ENCODE data around the gene RPS8. TPM values are rescaled to one million over a fixed set of nuclear protein-coding genes. Genes with fewer than 3 reads are reported as not detected.

Gene RPS8
- 1,523 to 1,715 TPM (median 1,655 TPM) in 5 replicates for total RNA-seq (2022; extraction: Qiagen RNA extraction; ENCODE audit: low read depth)

DNA sequence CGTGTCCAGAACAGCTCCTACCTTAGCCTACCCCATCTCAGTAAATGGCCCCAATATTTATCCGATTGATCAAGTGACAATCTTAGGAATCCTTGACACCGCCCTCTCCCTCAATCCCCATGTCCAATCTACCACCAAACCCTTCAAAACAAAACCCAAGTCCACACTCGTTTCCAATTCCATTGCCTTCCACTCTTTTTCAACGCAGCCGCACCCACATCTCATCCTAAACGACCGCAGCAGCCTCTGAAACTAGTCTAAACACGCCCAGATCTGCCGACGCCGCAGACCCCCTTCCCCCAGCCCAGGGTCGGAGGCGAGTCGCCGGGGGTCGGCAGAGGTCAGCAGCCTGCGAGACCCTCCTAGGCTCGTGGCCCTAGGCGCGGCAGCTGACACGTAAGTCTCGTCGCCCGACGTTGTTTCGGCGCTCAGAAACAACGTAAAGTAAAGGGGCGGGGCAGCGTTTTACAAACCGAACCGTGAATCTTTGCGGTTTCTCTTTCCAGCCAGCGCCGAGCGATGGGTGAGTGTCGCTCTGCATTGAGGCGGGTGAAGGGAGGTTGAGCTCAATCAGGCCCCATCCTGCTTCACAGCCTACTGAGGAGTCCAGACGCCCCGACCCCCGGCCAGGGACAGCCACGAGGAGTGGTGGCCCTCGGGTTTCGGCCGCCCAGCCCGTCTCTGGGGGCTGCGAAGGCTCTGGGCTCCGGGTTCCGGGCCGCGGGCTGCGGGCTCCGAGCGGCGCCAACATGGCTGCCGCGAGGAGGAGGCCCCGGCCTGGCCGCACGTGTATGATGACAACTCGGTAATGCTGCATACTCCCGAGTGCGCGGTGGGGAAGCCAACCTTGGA lies at the start of gene RPS8:
RPS8 (plus strand) TSS at position 463 of the 852 bp plus-strand sequence; CDS start at position 520, 57 bp downstream.

GRCh38 chr1:44730741-44731512 lies 44.4 kb upstream of the RPS8 start, which contains the start of gene RNU5D-1:
TSS of gene RNU5D-1 (minus strand) at chr1:44731170.

DNA sequence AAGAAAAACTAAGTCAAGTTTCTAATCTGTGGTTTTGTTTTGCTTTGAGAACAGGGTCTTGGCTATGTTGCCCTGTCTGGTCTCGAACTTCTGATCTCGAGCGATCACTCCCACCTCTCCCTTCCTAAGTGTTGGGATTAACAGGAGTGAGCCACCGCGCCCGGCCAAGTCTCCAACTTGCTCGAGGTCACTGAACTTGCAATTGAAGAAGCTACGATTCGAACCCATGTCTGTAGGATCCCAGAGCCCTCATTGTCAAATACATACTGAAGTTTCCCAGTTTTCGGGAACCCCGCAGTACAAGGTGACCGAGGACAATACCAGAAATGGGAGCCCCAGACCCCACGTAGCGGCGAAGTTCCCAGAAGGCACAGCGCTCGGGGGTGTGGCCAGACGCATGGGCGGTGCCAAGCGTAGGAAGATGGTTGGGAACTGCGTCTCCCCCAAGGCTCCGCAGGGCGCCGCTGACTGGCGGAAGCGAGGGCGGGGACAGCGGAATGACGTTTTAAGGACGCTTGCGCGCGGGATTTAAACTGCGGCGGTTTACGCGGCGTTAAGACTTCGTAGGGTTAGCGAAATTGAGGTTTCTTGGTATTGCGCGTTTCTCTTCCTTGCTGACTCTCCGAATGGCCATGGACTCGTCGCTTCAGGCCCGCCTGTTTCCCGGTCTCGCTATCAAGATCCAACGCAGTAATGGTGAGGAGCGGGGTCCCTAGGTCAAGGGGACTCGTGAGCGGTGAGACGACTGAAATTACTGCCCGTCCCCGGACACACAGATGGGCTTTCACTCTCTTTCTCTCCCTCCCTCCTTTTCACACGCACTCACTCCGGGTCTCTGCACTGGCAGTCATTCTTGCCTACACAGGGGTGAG lies 35.8 kb upstream of the RPS8 start, which contains the start of gene KIF2C:
KIF2C (plus strand) TSS at position 531 of the 872 bp plus-strand sequence; CDS start at position 627, 96 bp downstream.

GRCh38 chr1:44788120-44788860 lies 12.9 kb downstream of the RPS8 start, which contains the start of gene BEST4:
TSS of gene BEST4 (minus strand) at chr1:44788170. CDS start at chr1:44787705, 465 bp downstream.

GRCh38 chr1:44799770-44800584 lies 24.6 kb downstream of the RPS8 start, which contains the start of gene PLK3:
TSS of gene PLK3 (plus strand) at chr1:44800377. CDS start at chr1:44800464, 87 bp downstream.

GRCh38 chr1:44806704-44807363 lies 31.5 kb downstream of the RPS8 start, which contains the start of gene DYNLT4:
TSS of gene DYNLT4 (minus strand) at chr1:44807351. CDS start at chr1:44806668, 683 bp downstream.

DNA sequence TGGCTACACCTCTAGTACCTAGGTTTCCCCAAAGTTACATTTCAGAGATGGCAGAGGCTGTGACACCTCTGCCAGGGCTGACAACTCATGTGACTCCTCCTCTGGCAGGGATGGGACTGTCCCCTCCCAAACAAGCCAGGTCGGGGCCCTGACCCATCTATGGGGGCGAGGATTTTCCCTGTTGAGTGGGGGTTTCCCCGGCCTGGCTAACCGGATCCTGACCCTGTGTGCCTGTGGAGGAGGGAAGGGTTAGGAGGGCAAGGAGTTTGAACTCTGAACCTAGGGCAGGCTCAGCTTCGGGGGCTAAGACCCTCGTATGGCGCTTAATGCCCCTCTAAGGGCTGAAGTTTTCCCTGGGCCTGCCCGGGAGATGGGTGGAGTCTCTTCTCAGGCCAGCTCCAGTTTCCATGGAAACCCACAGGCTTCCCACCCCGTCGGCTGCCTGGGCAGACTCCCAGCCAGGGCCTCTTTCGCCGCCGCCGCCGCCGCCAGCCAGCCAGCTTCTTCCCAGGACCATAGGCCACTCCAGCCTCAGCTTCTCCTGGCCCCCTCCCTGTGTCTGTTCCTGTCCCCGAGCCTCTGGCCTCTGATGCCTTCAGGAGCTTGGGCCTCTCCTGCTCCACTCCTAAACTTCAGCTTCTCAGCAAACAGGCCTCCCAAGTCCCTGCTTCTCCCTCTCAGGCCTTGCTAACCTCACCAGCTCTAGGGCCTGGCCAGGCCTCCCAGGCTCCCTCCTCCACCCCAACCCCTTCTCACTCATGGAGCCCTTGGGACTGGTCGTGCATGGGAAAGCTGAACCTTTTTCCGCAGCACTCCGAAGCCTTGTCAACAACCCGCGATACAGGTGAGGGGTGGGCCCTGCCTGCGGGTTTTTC lies 33.0 kb downstream of the RPS8 start, which contains the start of gene BTBD19:
BTBD19 (plus strand) TSS at position 461 of the 875 bp plus-strand sequence; CDS start at position 759, 298 bp downstream.

Other genes starting within 250 kb of the RPS8 start
- gene TMEM53, start 101.1 kb upstream of the RPS8 start, total RNA-seq (2022; extraction: Qiagen RNA extraction; ENCODE audit: low read depth): 8.5 to 10.2 TPM (median 9.1 TPM) in 5 replicates
- 0.35 to 1.1 TPM (median 0.80 TPM) in 5 replicates for gene ARMH1, start 100.8 kb upstream of the RPS8 start, total RNA-seq (2022; extraction: Qiagen RNA extraction; ENCODE audit: low read depth)
- not detected in 5 replicates for gene RNU5D-1, start 44.4 kb upstream of the RPS8 start, total RNA-seq (2022; extraction: Qiagen RNA extraction; ENCODE audit: low read depth)
- 38.9 to 43.7 TPM (median 41.4 TPM) in 5 replicates for gene KIF2C, start 35.7 kb upstream of the RPS8 start, total RNA-seq (2022; extraction: Qiagen RNA extraction; ENCODE audit: low read depth)
- gene BEST4, start 12.6 kb downstream of the RPS8 start, total RNA-seq (2022; extraction: Qiagen RNA extraction; ENCODE audit: low read depth): 0.15 to 0.66 TPM (median 0.37 TPM) in 5 replicates
- gene PLK3, start 24.8 kb downstream of the RPS8 start, total RNA-seq (2022; extraction: Qiagen RNA extraction; ENCODE audit: low read depth): 14.9 to 20.3 TPM (median 16.0 TPM) in 5 replicates
- gene DYNLT4, start 31.8 kb downstream of the RPS8 start, total RNA-seq (2022; extraction: Qiagen RNA extraction; ENCODE audit: low read depth): 0.35 to 1.3 TPM (median 0.75 TPM) in 5 replicates
- 2.4 to 3.9 TPM (median 3.1 TPM) in 5 replicates for gene BTBD19, start 33.0 kb downstream of the RPS8 start, total RNA-seq (2022; extraction: Qiagen RNA extraction; ENCODE audit: low read depth)
- 0.08 to 0.28 TPM (median 0.23 TPM) in 5 replicates for gene PTCH2, start 67.7 kb downstream of the RPS8 start, total RNA-seq (2022; extraction: Qiagen RNA extraction; ENCODE audit: low read depth)
- 16.7 to 21.4 TPM (median 18.8 TPM) in 5 replicates for gene EIF2B3, start 211.1 kb downstream of the RPS8 start, total RNA-seq (2022; extraction: Qiagen RNA extraction; ENCODE audit: low read depth)
- gene HECTD3, start 235.8 kb downstream of the RPS8 start, total RNA-seq (2022; extraction: Qiagen RNA extraction; ENCODE audit: low read depth): 13.5 to 18.8 TPM (median 16.1 TPM) in 5 replicates
- gene UROD, start 236.7 kb downstream of the RPS8 start, total RNA-seq (2022; extraction: Qiagen RNA extraction; ENCODE audit: low read depth): 43.8 to 56.0 TPM (median 49.2 TPM) in 5 replicates

All from A549 treated with DMSO at 1 μM for 4 hours (cell line).